Measurements from ENCODE around the gene SLC7A6. TPM values are rescaled to one million over a fixed set of nuclear protein-coding genes. Genes with fewer than 3 reads are reported as not detected.
"Not testable (repeated sequence)": the region's sequence is repeated elsewhere in the genome, so short reads cannot be mapped to it uniquely, and the experiment has no call there.

SLC7A6 gene
- total RNA-seq, 3 donors from 2014 or later, result 91.3 to 103 (median 103) TPM

- Mint-ChIP-seq H3K9me3 (no peaks in the 10 kb centered on the region), H3K27me3 (ENCODE audit: low read depth) (no peaks in the 10 kb centered on the region), H3K36me3 (ENCODE audit: insufficient read depth) (peaks cover 33% of the 10 kb centered on the region), H3K4me1 (ENCODE audit: low read depth) (peaks cover 73% of the 10 kb centered on the region), H3K4me3 (peak overlapping the region; percentile 43)
- DNase-seq, result no peak
- no peak for ATAC-seq
Observed at GRCh38 chr16:68276223-68276622, 11.9 kb downstream of the SLC7A6 start.

- Mint-ChIP-seq H3K9me3 (no peaks in the 10 kb centered on the region), H3K4me1 (ENCODE audit: low read depth) (peaks cover 73% of the 10 kb centered on the region), H3K4me3 (no peak overlapping the region), H3K27me3 (ENCODE audit: low read depth) (no peaks in the 10 kb centered on the region), H3K36me3 (ENCODE audit: insufficient read depth) (peaks cover 35% of the 10 kb centered on the region)
- DNase-seq, result no peak
- no peak for ATAC-seq
Observed at GRCh38 chr16:68279726-68280558, 15.6 kb downstream of the SLC7A6 start.

DNA sequence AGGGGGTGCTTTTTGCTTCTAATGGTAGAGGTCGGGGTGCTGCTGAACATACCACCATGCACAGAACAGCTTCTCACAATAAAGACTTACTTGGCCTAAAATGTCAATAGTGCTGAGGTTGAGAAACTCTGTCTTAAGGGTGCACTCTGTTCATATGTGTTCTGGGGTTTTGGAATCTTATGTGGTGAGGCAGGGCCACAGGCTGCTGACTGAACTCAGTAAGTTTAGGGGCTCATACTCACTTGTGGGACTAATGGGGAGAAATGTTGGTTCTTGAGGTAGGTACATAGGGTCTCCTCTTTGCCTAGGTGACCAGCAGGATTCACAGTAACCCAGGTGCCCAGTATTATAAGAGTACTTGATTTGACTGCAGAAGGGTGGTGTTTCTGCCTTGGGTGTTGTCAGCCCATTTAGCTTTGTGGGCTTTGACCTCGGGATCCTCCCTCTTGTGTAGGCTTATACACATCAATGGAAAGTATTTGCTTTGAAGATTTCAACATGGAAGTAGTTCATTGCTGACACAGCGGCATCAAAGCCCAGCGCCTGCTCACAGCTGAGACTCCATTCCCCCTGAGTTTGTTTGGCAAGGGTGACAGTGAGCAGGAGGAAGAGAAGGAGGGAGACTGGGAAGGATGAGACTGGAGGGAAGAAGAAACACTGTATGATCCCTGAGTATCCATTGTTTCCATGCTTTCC is 17.2 kb downstream of the SLC7A6 start:
- peaks cover 39% of the 10 kb centered on the region for H3K36me3 Mint-ChIP-seq (ENCODE audit: insufficient read depth)
- H3K9me3 Mint-ChIP-seq, result no peaks in the 10 kb centered on the region
- peak; percentile 23 to 32 for ATAC-seq
- H3K27me3 Mint-ChIP-seq (ENCODE audit: low read depth), result no peaks in the 10 kb centered on the region
- H3K4me3 Mint-ChIP-seq, result peak overlapping the region; percentile 29
- no peak for DNase-seq
- peaks cover 73% of the 10 kb centered on the region for H3K4me1 Mint-ChIP-seq (ENCODE audit: low read depth)

- peak overlapping the region; percentile 29 for H3K4me3 Mint-ChIP-seq
- ATAC-seq, result no peak
- no peak for DNase-seq
- peaks cover 41% of the 10 kb centered on the region for H3K36me3 Mint-ChIP-seq (ENCODE audit: insufficient read depth)
- H3K4me1 Mint-ChIP-seq (ENCODE audit: low read depth), result peaks cover 77% of the 10 kb centered on the region
- no peaks in the 10 kb centered on the region for H3K9me3 Mint-ChIP-seq
- H3K27me3 Mint-ChIP-seq (ENCODE audit: low read depth), result no peaks in the 10 kb centered on the region
Observed at GRCh38 chr16:68282064-68282452, 17.7 kb downstream of the SLC7A6 start.

DNA sequence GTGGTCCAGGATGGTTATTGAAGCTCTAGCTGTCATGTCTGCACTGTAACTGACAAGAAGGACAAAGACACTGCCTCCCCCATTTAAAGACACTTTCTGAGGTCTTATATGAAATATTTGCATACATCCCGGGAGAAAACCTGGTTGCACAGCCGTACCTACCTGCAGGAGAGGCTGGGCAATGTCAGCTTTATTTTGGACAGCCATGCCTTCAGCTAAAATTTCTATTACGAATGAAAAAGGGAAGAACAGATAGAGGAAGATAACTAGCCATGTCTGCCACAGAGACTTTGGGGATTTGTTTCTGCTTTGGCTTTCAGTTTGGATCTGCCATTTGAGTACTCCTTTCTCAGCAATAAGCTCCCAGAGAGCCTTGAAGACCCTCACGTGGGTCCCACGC is 19.0 kb downstream of the SLC7A6 start:
- no peak for ATAC-seq
- Mint-ChIP-seq H3K9me3 (no peaks in the 10 kb centered on the region), H3K4me3 (peak overlapping the region; percentile 62), H3K4me1 (ENCODE audit: low read depth) (peaks cover 89% of the 10 kb centered on the region), H3K27me3 (ENCODE audit: low read depth) (no peaks in the 10 kb centered on the region), H3K36me3 (ENCODE audit: insufficient read depth) (peaks cover 51% of the 10 kb centered on the region)
- DNase-seq, result no peak

- Mint-ChIP-seq H3K4me1 (ENCODE audit: low read depth) (peaks cover 95% of the 10 kb centered on the region), H3K4me3 (peak overlapping the region; percentile 62), H3K27me3 (ENCODE audit: low read depth) (no peaks in the 10 kb centered on the region), H3K36me3 (ENCODE audit: insufficient read depth) (peaks cover 51% of the 10 kb centered on the region), H3K9me3 (no peaks in the 10 kb centered on the region)
- ATAC-seq, result peak in 1 of 2 donors; percentile 20
- DNase-seq, result no peak
Observed at GRCh38 chr16:68283801-68284598, 19.7 kb downstream of the SLC7A6 start.

DNA sequence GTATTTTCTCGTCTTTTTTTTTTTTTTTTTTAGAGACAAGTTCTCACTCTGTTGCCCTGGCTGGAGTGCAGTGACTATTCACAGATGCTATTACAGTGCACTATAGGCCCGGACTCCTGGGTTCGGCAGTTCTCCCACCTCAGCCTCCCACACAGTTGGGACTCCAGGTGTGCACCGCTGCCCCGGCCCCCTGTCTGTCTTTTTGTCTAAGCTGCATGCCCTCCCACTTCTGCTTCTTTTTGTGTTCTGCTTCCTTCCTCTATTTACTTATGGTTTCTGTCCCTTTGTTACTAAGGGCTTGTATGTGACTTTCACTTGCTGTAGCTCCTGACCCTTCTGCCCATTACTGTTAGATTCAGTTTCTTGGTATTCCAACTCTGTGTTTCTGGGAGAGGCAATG is 20.5 kb downstream of the SLC7A6 start:
- DNase-seq (no peak), ATAC-seq (peak in 1 of 2 donors; percentile 2)
- no peaks in the 10 kb centered on the region for H3K27me3 Mint-ChIP-seq (ENCODE audit: low read depth)
- no peaks in the 10 kb centered on the region for H3K9me3 Mint-ChIP-seq
- H3K36me3 Mint-ChIP-seq (ENCODE audit: insufficient read depth), result peaks cover 55% of the 10 kb centered on the region
- H3K4me3 Mint-ChIP-seq, result peak overlapping the region; percentile 62
- peaks cover 96% of the 10 kb centered on the region for H3K4me1 Mint-ChIP-seq (ENCODE audit: low read depth)

- DNase-seq (no peak), ATAC-seq (no peak)
- Mint-ChIP-seq H3K4me3 (peak overlapping the region; percentile 62), H3K9me3 (no peaks in the 10 kb centered on the region), H3K4me1 (ENCODE audit: low read depth) (peaks cover 99% of the 10 kb centered on the region), H3K27me3 (ENCODE audit: low read depth) (no peaks in the 10 kb centered on the region), H3K36me3 (ENCODE audit: insufficient read depth) (peaks cover 59% of the 10 kb centered on the region)
Observed at GRCh38 chr16:68285683-68286082, 21.4 kb downstream of the SLC7A6 start.

- ATAC-seq, result peak; percentile 15 to 32
- Mint-ChIP-seq H3K9me3 (no peaks in the 10 kb centered on the region), H3K36me3 (ENCODE audit: insufficient read depth) (peaks cover 62% of the 10 kb centered on the region), H3K4me1 (ENCODE audit: low read depth) (peaks cover 99% of the 10 kb centered on the region), H3K4me3 (peak overlapping the region; percentile 62), H3K27me3 (ENCODE audit: low read depth) (no peaks in the 10 kb centered on the region)
- no peak for DNase-seq
Observed at GRCh38 chr16:68286153-68287074, 22.1 kb downstream of the SLC7A6 start.

- peak overlapping the region; percentile 47 for H3K4me3 Mint-ChIP-seq
- H3K36me3 Mint-ChIP-seq (ENCODE audit: insufficient read depth), result peaks cover 58% of the 10 kb centered on the region
- no peaks in the 10 kb centered on the region for H3K27me3 Mint-ChIP-seq (ENCODE audit: low read depth)
- peak; percentile 27 for DNase-seq
- H3K4me1 Mint-ChIP-seq (ENCODE audit: low read depth), result peaks cover 98% of the 10 kb centered on the region
- H3K9me3 Mint-ChIP-seq, result no peaks in the 10 kb centered on the region
- peak; percentile 8 to 15 for ATAC-seq
Observed at GRCh38 chr16:68287276-68288251, 23.2 kb downstream of the SLC7A6 start.

GRCh38 chr16:68288252-68288650 is 23.9 kb downstream of the SLC7A6 start:
- Mint-ChIP-seq H3K4me1 (ENCODE audit: low read depth) (peaks cover 95% of the 10 kb centered on the region), H3K9me3 (no peaks in the 10 kb centered on the region), H3K27me3 (ENCODE audit: low read depth) (no peaks in the 10 kb centered on the region), H3K4me3 (no peak overlapping the region), H3K36me3 (ENCODE audit: insufficient read depth) (peaks cover 57% of the 10 kb centered on the region)
- DNase-seq (no peak), ATAC-seq (no peak)

DNA sequence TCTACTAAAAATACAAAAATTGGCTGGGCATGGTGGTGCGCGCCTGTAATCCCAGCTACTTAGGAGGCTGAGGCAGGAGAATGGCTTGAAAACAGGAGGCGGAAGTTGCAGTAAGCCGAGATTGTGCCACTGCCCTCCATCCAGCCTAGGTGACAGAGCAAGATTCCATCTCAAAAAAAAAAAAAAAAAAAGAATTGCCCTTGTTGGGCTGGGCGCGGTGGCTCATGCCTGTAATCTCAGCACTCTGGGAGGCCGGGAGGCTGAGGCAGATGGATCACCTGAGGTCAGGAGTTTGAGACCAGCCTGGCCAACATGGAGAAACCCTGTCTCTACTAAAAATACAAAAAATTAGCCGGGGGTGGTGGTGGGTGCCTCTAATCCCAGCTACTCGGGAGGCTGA is 24.5 kb downstream of the SLC7A6 start:
- Mint-ChIP-seq H3K36me3 (ENCODE audit: insufficient read depth) (peaks cover 57% of the 10 kb centered on the region), H3K4me1 (ENCODE audit: low read depth) (peaks cover 95% of the 10 kb centered on the region)
- H3K4me3 Mint-ChIP-seq; H3K9me3 Mint-ChIP-seq; H3K27me3 Mint-ChIP-seq (ENCODE audit: low read depth); ATAC-seq; DNase-seq: not testable (repeated sequence)
